Esophagus muscularis mucosa (tissue), 3 donors: ENCODE measurements around the gene RSL1D1.

Experiments
- POLR2AphosphoS5 ChIP-seq, 2 donors: sonication (generic); formaldehyde crosslinking; IDR thresholded peaks; one replicate each; pipeline ENCODE4 v1.6.1; 2017; ENCODE audit warnings: antibody characterized with exemption in 2 of 2
- TF ChIP-seq, protein P1 (sequence below), 3 experiments: fragments of 200-600 bp in 2 of 3; fragments of 450-650 bp in 1 of 3; sonication (generic) in 2 of 3; IDR thresholded peaks; one replicate each; pipeline ENCODE4 v1.5.1; 2017 to 2019; ENCODE audit warnings: antibody characterized with exemption in 3 of 3, mild to moderate bottlenecking in 2 of 3, moderate library complexity in 1 of 3

DNA sequence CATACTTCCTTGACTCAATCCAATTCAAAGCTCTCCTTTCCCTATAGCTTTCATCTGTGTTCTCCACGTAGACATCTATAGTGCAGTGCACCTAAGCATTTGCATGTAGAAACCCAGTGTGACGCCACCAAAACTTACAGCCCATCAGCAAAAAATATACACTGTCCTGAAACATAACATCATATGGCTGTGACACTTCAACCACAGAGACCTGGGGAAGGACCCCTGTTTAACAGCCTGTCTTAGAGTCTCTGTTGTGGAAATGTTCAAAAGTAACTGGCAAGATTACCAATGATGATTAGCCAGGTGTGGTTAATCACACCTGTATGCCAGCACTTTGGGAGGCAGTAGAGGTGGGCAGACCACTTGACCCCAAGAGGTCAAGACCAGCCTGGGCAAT, 42.2 kb upstream of the RSL1D1 start:
- TF ChIP-seq, protein P1, sequence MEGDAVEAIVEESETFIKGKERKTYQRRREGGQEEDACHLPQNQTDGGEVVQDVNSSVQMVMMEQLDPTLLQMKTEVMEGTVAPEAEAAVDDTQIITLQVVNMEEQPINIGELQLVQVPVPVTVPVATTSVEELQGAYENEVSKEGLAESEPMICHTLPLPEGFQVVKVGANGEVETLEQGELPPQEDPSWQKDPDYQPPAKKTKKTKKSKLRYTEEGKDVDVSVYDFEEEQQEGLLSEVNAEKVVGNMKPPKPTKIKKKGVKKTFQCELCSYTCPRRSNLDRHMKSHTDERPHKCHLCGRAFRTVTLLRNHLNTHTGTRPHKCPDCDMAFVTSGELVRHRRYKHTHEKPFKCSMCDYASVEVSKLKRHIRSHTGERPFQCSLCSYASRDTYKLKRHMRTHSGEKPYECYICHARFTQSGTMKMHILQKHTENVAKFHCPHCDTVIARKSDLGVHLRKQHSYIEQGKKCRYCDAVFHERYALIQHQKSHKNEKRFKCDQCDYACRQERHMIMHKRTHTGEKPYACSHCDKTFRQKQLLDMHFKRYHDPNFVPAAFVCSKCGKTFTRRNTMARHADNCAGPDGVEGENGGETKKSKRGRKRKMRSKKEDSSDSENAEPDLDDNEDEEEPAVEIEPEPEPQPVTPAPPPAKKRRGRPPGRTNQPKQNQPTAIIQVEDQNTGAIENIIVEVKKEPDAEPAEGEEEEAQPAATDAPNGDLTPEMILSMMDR (IDR thresholded peaks at IDR 0.05), result no peak
- no peak for TF ChIP-seq POLR2AphosphoS5 (IDR thresholded peaks at IDR 0.05)
